ENCODE measurements around the gene CTH. TPM values are rescaled to one million over a fixed set of nuclear protein-coding genes. Genes with fewer than 3 reads are reported as not detected.

Gene CTH
- total and polyA plus RNA-seq, 4 donors, result 8.9 to 49.4 (median 44.8) TPM

- TF ChIP-seq RXRA (IDR thresholded peaks at IDR 0.05) (no peak), GABPA (IDR thresholded peaks at IDR 0.05 in 1 of 2, conservative IDR thresholded peaks at IDR 0.05 in 1 of 2) (no peak), HNF4G (IDR thresholded peaks at IDR 0.05) (no peak), HNF4A (conservative IDR thresholded peaks at IDR 0.05) (no peak), REST (IDR thresholded peaks at IDR 0.05) (no peak), CTCF (IDR thresholded peaks at IDR 0.05; ENCODE audit: low read depth, low read length, missing input control) (no peak), TAF1 (conservative IDR thresholded peaks at IDR 0.05) (no peak), RAD21 (IDR thresholded peaks at IDR 0.05) (no peak), MAX (IDR thresholded peaks at IDR 0.05) (no peak), FOXA1 (IDR thresholded peaks at IDR 0.05) (no peak), FOXA2 (IDR thresholded peaks at IDR 0.05) (no peak), NR2F2 (IDR thresholded peaks at IDR 0.05) (no peak), YY1 (IDR thresholded peaks at IDR 0.05) (no peak), SP1 (IDR thresholded peaks at IDR 0.05) (no peak), EGR1 (IDR thresholded peaks at IDR 0.05; ENCODE audit: low read depth in 2 of 2) (no peak), ATF3 (IDR thresholded peaks at IDR 0.05) (no peak), JUND (IDR thresholded peaks at IDR 0.05) (no peak)
- Histone ChIP-seq H3K27ac (ENCODE audit: low read depth in 1 of 2, low read length in 2 of 2) (no peak overlapping the region), H3K9ac (ENCODE audit: low read depth in 1 of 2, low read length in 2 of 2) (no peak overlapping the region), H3K4me1 (ENCODE audit: control insufficient read depth in 4 of 4, insufficient read depth in 4 of 4, low read length in 3 of 4) (no peaks in the 10 kb centered on the region), H3K36me3 (ENCODE audit: control insufficient read depth in 4 of 4, insufficient read depth in 3 of 4, low read depth in 1 of 4, low read length in 3 of 4) (no peaks in the 10 kb centered on the region), H3K4me3 (ENCODE audit: low read depth in 1 of 3, low read length in 3 of 3) (no peak overlapping the region), H3K27me3 (ENCODE audit: control insufficient read depth in 4 of 4, insufficient read depth in 4 of 4, low read length in 3 of 4) (no peaks in the 10 kb centered on the region), H3K9me3 (ENCODE audit: control insufficient read depth in 4 of 4, low read length in 3 of 4) (no peaks in the 10 kb centered on the region)
- WGBS, result 67% methylated on average over 2 of the region's 2 CpGs
- no peak for DNase-seq (ENCODE audit: low spot score)
These were observed 14.5 kb upstream of the CTH start for GRCh38 chr1:70396607-70397006.

GRCh38 chr1:70397013-70397412 is 14.1 kb upstream of the CTH start:
- no peak for DNase-seq (ENCODE audit: low spot score)
- 80% methylated on average over 7 of the region's 7 CpGs for WGBS
- Histone ChIP-seq H3K9ac (ENCODE audit: low read depth in 1 of 2, low read length in 2 of 2) (no peak overlapping the region), H3K9me3 (ENCODE audit: control insufficient read depth in 4 of 4, low read length in 3 of 4) (no peaks in the 10 kb centered on the region), H3K36me3 (ENCODE audit: control insufficient read depth in 4 of 4, insufficient read depth in 3 of 4, low read depth in 1 of 4, low read length in 3 of 4) (no peaks in the 10 kb centered on the region), H3K4me3 (ENCODE audit: low read depth in 1 of 3, low read length in 3 of 3) (no peak overlapping the region), H3K4me1 (ENCODE audit: control insufficient read depth in 4 of 4, insufficient read depth in 4 of 4, low read length in 3 of 4) (no peaks in the 10 kb centered on the region), H3K27ac (ENCODE audit: low read depth in 1 of 2, low read length in 2 of 2) (no peak overlapping the region), H3K27me3 (ENCODE audit: control insufficient read depth in 4 of 4, insufficient read depth in 4 of 4, low read length in 3 of 4) (no peaks in the 10 kb centered on the region)
- TF ChIP-seq EGR1 (IDR thresholded peaks at IDR 0.05; ENCODE audit: low read depth in 2 of 2), result no peak
- TF ChIP-seq FOXA2 (IDR thresholded peaks at IDR 0.05), result no peak
- no peak for TF ChIP-seq SP1 (IDR thresholded peaks at IDR 0.05)
- TF ChIP-seq NR2F2 (IDR thresholded peaks at IDR 0.05), result no peak
- TF ChIP-seq TAF1 (conservative IDR thresholded peaks at IDR 0.05), result no peak
- no peak for TF ChIP-seq GABPA (IDR thresholded peaks at IDR 0.05 in 1 of 2, conservative IDR thresholded peaks at IDR 0.05 in 1 of 2)
- TF ChIP-seq YY1 (IDR thresholded peaks at IDR 0.05), result no peak

Measured in liver (tissue), 9 donors.